ENCODE results near the gene EPHA4.

DNA sequence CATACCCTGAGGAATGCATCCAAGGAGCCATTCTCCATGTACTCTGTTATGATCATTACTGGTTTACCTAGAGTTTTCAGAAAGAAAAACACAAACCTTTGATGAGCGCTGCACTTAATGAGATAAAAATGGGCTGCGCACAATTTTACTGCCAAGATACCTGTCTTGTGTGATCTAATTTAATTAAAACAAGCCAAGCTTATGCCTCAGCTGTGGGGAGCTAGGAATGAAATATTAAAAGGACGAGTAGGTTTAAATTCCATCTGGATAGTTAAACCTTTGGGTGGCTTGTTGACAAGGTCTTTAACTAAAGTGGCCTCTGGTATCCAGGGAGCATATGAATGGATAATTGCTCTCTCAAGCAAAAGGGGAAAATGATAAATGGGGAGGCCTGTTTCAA is 135.0 kb downstream of the EPHA4 start:
- TF ChIP-seq, protein P1, sequence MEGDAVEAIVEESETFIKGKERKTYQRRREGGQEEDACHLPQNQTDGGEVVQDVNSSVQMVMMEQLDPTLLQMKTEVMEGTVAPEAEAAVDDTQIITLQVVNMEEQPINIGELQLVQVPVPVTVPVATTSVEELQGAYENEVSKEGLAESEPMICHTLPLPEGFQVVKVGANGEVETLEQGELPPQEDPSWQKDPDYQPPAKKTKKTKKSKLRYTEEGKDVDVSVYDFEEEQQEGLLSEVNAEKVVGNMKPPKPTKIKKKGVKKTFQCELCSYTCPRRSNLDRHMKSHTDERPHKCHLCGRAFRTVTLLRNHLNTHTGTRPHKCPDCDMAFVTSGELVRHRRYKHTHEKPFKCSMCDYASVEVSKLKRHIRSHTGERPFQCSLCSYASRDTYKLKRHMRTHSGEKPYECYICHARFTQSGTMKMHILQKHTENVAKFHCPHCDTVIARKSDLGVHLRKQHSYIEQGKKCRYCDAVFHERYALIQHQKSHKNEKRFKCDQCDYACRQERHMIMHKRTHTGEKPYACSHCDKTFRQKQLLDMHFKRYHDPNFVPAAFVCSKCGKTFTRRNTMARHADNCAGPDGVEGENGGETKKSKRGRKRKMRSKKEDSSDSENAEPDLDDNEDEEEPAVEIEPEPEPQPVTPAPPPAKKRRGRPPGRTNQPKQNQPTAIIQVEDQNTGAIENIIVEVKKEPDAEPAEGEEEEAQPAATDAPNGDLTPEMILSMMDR (conservative IDR thresholded peaks at IDR 0.05; ENCODE audit: low read length) = no peak
- TF ChIP-seq EZH2phosphoT487 (IDR thresholded peaks at IDR 0.05; ENCODE audit: borderline replicate concordance, low read depth, low read length) = no peak
